Embryonic facial prominence (tissue), 1 donor: Measurements from ENCODE around the gene LRP1B.
"Not testable (repeated sequence)": the region's sequence is repeated elsewhere in the genome, so short reads cannot be mapped to it uniquely, and the experiment has no call there.

ENCODE experiments used
- DNase-seq: peaks from one replicate; pipeline ENCODE4 v3.0.0-alpha.2; 2016; ENCODE audit errors: extremely low spot score

Gene LRP1B

GRCh38 chr2:141035846-141036420 lies 1094.9 kb downstream of the LRP1B start:
- DNase-seq: no peak

GRCh38 chr2:141029428-141030078 lies 1101.3 kb downstream of the LRP1B start:
- no peak for DNase-seq

- no peak for DNase-seq
These were observed 1103.6 kb downstream of the LRP1B start for GRCh38 chr2:141027221-141027620.

- DNase-seq: no peak
These were observed 1109.2 kb downstream of the LRP1B start for GRCh38 chr2:141021611-141022010.

GRCh38 chr2:141021109-141021508 lies 1109.7 kb downstream of the LRP1B start:
- DNase-seq: no peak

- DNase-seq: no peak
These were observed 1110.5 kb downstream of the LRP1B start for GRCh38 chr2:141020346-141020745.

GRCh38 chr2:141015341-141016047 lies 1115.3 kb downstream of the LRP1B start:
- DNase-seq: no peak

- no peak for DNase-seq
These were observed 1126.7 kb downstream of the LRP1B start for GRCh38 chr2:141003967-141004657.

GRCh38 chr2:141001750-141002149 lies 1129.1 kb downstream of the LRP1B start:
- DNase-seq: no peak

GRCh38 chr2:140998577-140998976 lies 1132.2 kb downstream of the LRP1B start:
- DNase-seq: no peak

GRCh38 chr2:140998017-140998416 lies 1132.8 kb downstream of the LRP1B start:
- DNase-seq: no peak

GRCh38 chr2:140994856-140995255 lies 1136.0 kb downstream of the LRP1B start:
- no peak for DNase-seq

GRCh38 chr2:140990416-140990815 lies 1140.4 kb downstream of the LRP1B start:
- no peak for DNase-seq

GRCh38 chr2:140988597-140988996 lies 1142.2 kb downstream of the LRP1B start:
- DNase-seq: no peak

- DNase-seq: no peak
These were observed 1144.4 kb downstream of the LRP1B start for GRCh38 chr2:140986456-140986855.

- DNase-seq: no peak
These were observed 1155.6 kb downstream of the LRP1B start for GRCh38 chr2:140975237-140975636.

- no peak for DNase-seq
These were observed 1158.1 kb downstream of the LRP1B start for GRCh38 chr2:140972724-140973123.

GRCh38 chr2:140964324-140964723 lies 1166.5 kb downstream of the LRP1B start:
- not testable (repeated sequence) for DNase-seq

- no peak for DNase-seq
These were observed 1180.9 kb downstream of the LRP1B start for GRCh38 chr2:140949932-140950331.

GRCh38 chr2:140947236-140947635 lies 1183.6 kb downstream of the LRP1B start:
- DNase-seq: no peak

- no peak for DNase-seq
These were observed 1186.9 kb downstream of the LRP1B start for GRCh38 chr2:140943867-140944266.

GRCh38 chr2:140942284-140942683 lies 1188.5 kb downstream of the LRP1B start:
- DNase-seq: no peak

- no peak for DNase-seq
These were observed 1201.0 kb downstream of the LRP1B start for GRCh38 chr2:140929849-140930248.
